ENCODE measurements around the gene HLA-E.

DNA sequence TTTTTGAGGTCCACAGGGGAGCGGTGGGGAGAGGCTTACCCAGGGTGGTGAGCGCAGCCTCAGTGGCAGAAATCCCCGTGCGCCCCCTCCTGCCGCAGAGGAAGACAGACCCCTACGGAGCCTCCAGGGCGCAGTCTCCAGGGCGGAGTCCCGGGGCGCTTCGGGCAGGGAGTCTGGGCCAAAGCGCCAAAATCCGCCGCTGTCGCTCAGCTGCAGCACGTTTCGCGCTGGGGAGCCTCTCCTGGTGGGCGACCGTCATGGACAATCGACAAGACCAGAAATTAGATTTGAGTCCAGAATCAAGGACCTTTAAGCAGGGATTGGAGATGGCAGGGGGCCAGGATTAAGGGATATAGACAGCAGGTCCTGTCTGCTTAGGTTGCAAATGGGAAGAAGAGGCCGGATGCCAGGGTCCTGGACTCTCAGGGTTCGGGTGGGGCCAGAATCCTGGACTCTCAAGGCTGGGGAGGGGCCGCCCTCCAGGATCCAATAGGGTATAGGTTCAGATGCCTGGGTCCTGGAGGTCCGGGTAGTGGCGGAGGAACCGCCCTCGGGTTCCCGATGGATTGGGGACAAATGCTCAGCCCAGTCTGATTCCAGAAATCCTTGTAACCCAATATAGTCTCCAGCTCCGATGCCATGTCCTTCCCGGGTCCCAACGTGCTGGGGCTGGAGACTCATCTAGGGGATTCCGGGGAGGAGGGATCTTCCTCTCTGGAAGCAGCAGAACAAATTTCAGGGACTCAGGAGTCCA lies 7.9 kb upstream of the HLA-E start:
- TF ChIP-seq EZH2phosphoT487 (IDR thresholded peaks at IDR 0.05; ENCODE audit: borderline replicate concordance) = no peak
- TF ChIP-seq, protein P1, sequence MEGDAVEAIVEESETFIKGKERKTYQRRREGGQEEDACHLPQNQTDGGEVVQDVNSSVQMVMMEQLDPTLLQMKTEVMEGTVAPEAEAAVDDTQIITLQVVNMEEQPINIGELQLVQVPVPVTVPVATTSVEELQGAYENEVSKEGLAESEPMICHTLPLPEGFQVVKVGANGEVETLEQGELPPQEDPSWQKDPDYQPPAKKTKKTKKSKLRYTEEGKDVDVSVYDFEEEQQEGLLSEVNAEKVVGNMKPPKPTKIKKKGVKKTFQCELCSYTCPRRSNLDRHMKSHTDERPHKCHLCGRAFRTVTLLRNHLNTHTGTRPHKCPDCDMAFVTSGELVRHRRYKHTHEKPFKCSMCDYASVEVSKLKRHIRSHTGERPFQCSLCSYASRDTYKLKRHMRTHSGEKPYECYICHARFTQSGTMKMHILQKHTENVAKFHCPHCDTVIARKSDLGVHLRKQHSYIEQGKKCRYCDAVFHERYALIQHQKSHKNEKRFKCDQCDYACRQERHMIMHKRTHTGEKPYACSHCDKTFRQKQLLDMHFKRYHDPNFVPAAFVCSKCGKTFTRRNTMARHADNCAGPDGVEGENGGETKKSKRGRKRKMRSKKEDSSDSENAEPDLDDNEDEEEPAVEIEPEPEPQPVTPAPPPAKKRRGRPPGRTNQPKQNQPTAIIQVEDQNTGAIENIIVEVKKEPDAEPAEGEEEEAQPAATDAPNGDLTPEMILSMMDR (conservative IDR thresholded peaks at IDR 0.05; ENCODE audit: low read length) = no peak

Data from Loucy (cell line).